PC-9 (cell line): ENCODE results near the gene CCDC85C. TPM values are rescaled to one million over a fixed set of nuclear protein-coding genes. Genes with fewer than 3 reads are reported as not detected.

Experiments used
- BruUV-seq: library from RNA; stranded (reverse); fragments of 400-500 nt; replicated peaks from 2 replicates; lab custom pipeline; 2021; lab: Mats Ljungman, UMichigan
- CTCF ChIA-PET: fragments of 300-600 bp; sonication (Branson Sonifier 250); formaldehyde crosslinking; loops from one replicate; lab custom pipeline; 2022; ENCODE audit warnings: antibody characterized with exemption; lab: Charles Lee
- POLR2A ChIA-PET: fragments of 300-600 bp; sonication (Branson Sonifier 250); formaldehyde crosslinking; loops from one replicate; lab custom pipeline; 2022; ENCODE audit warnings: antibody characterized with exemption; ENCODE audit not compliant: unreplicated experiment; lab: Charles Lee
- DNase-seq, 2 experiments: peaks; one replicate each; pipeline versions ENCODE4 v3.0.0 to v3.0.0-alpha.2; 2015 to 2022; ENCODE audit warnings: mixed read lengths in 1 of 2
- H2AFZ ChIP-seq: fragments of 200-600 bp; sonication (generic); 2 replicates; pipeline ENCODE4 v1.8.1; 2017; ENCODE audit warnings: antibody characterized with exemption
- H3F3A ChIP-seq: fragments of 200-600 bp; sonication (generic); 2 replicates; pipeline ENCODE4 v1.8.1; 2017; ENCODE audit warnings: antibody characterized with exemption, mild to moderate bottlenecking, low read depth; ENCODE audit not compliant: insufficient read depth
- H3K27ac ChIP-seq: fragments of 200-600 bp; sonication (generic); 2 replicates; pipeline ENCODE4 v1.6.1; 2016; ENCODE audit warnings: mixed run types
- H3K27me3 ChIP-seq: fragments of 200-600 bp; sonication (generic); 2 replicates; pipeline ENCODE4 v1.6.1; 2016; ENCODE audit warnings: low read depth, mixed run types; ENCODE audit not compliant: insufficient read depth
- H3K36me3 ChIP-seq: fragments of 200-600 bp; sonication (generic); 2 replicates; pipeline ENCODE4 v1.6.1; 2016; ENCODE audit warnings: low read depth, mixed run types
- H3K4me1 ChIP-seq: fragments of 200-600 bp; sonication (generic); replicated peaks from 2 replicates; pipeline ENCODE4 v1.6.1; 2016; ENCODE audit warnings: mixed run types; ENCODE audit not compliant: insufficient read depth
- H3K4me2 ChIP-seq: fragments of 200-600 bp; sonication (generic); 2 replicates; pipeline ENCODE4 v1.6.1; 2017; ENCODE audit warnings: mixed run types
- H3K4me3 ChIP-seq: fragments of 200-600 bp; sonication (generic); 2 replicates; pipeline ENCODE4 v1.6.1; 2016; ENCODE audit warnings: mixed run types
- H3K79me2 ChIP-seq: fragments of 200-600 bp; sonication (generic); 2 replicates; pipeline ENCODE4 v1.6.1; 2017; ENCODE audit warnings: low read depth, mixed run types
- H3K9me2 ChIP-seq: fragments of 200-600 bp; sonication (generic); 2 replicates; pipeline ENCODE4 v1.8.1; 2017; ENCODE audit warnings: mild to moderate bottlenecking; ENCODE audit not compliant: insufficient read depth
- H3K9me3 ChIP-seq: fragments of 200-600 bp; sonication (generic); 2 replicates; pipeline ENCODE4 v1.8.1; 2016; ENCODE audit warnings: low read depth; ENCODE audit not compliant: insufficient read depth
- H4K20me1 ChIP-seq: fragments of 200-600 bp; sonication (generic); 2 replicates; pipeline ENCODE4 v1.8.1; 2017; ENCODE audit not compliant: insufficient read depth
- CTCF ChIP-seq: fragments of 200-600 bp; sonication (generic); conservative IDR thresholded peaks from 2 replicates; pipeline ENCODE4 v1.6.1; 2017; ENCODE audit warnings: mixed run types, antibody characterized with exemption, mild to moderate bottlenecking, moderate library complexity
- EZH2 ChIP-seq: fragments of 200-600 bp; sonication (generic); IDR thresholded peaks from 2 replicates; pipeline ENCODE4 v1.8.0; 2017; ENCODE audit warnings: antibody characterized with exemption, low read depth
- intact Hi-C: fragments of 100-400 bp; cut with micrococcal nuclease; formaldehyde crosslinking; loops from one replicate; pipeline ENCODE4 v1.10.0; 2022; ENCODE audit not compliant: unreplicated experiment
- total RNA-seq: library from RNA; stranded (reverse); gene quantifications from 2 replicates; pipeline ENCODE4 v1.2.3, GENCODE V29; 2021

Gene CCDC85C
- total RNA-seq, 1 experiment from 2014 or later = 21.2 TPM

- DNase-seq = no peak
- H3K27ac ChIP-seq = no peak overlapping the region
These were observed 8.8 kb upstream of the CCDC85C start for GRCh38 chr14:99612738-99613330.

GRCh38 chr14:99612071-99612737, 8.2 kb upstream of the CCDC85C start:
- Histone ChIP-seq H3K9me2 (no peaks in the 10 kb centered on the region), H3K36me3 (no peaks in the 10 kb centered on the region), H3K27me3 (no peaks in the 10 kb centered on the region), H3K79me2 (no peaks in the 10 kb centered on the region), H3K4me1 (no peaks in the 10 kb centered on the region), H3K9me3 (no peaks in the 10 kb centered on the region), H3K4me3 (no peak overlapping the region), H3K27ac (no peak overlapping the region), H4K20me1 (no peaks in the 10 kb centered on the region), H2AFZ (no peak overlapping the region), H3K4me2 (no peak overlapping the region), H3F3A (no peaks in the 10 kb centered on the region)
- DNase-seq = no peak
- no TSS peak for BruUV-seq
- TF ChIP-seq EZH2 = no peak
- TF ChIP-seq CTCF = no peak
- intact Hi-C loops = no loop called here
- CTCF ChIA-PET = no interaction called here
- POLR2A ChIA-PET = interaction anchor here (0.7 to 0.9 kb wide), 2 partner anchors 42 to 67 kb away, joined by 4 to 12 read pairs; no protein-coding TSS in a partner anchor

More at GRCh38 chr14:99612738-99613330, 8.8 kb upstream of the CCDC85C start:
- no peaks in the 10 kb centered on the region for H3K4me1 ChIP-seq
- no peak for TF ChIP-seq EZH2
- TF ChIP-seq CTCF = no peak
- H4K20me1 ChIP-seq = no peaks in the 10 kb centered on the region
- CTCF ChIA-PET = no interaction called here
- no peaks in the 10 kb centered on the region for H3K9me2 ChIP-seq
- H3K4me3 ChIP-seq = no peak overlapping the region
- no peak overlapping the region for H2AFZ ChIP-seq
- no peaks in the 10 kb centered on the region for H3F3A ChIP-seq
- H3K79me2 ChIP-seq = no peaks in the 10 kb centered on the region
- BruUV-seq = no TSS peak
- no peaks in the 10 kb centered on the region for H3K27me3 ChIP-seq
- H3K36me3 ChIP-seq = no peaks in the 10 kb centered on the region
- POLR2A ChIA-PET = interaction anchor here (0.7 kb wide), 1 partner anchor 43 kb away, joined by 12 read pairs; no protein-coding TSS in a partner anchor
- intact Hi-C loops = no loop called here
- H3K9me3 ChIP-seq = no peaks in the 10 kb centered on the region
- H3K4me2 ChIP-seq = no peak overlapping the region

- H3K4me3 ChIP-seq = no peak overlapping the region
- H3K9me3 ChIP-seq = no peaks in the 10 kb centered on the region
- TF ChIP-seq EZH2 (no peak), CTCF (no peak)
- intact Hi-C loops = no loop called here
- H3K4me1 ChIP-seq = no peaks in the 10 kb centered on the region
- H3K79me2 ChIP-seq = no peaks in the 10 kb centered on the region
- no peaks in the 10 kb centered on the region for H3K9me2 ChIP-seq
- no TSS peak for BruUV-seq
- DNase-seq = no peak
- H3K4me2 ChIP-seq = no peak overlapping the region
- H3F3A ChIP-seq = no peaks in the 10 kb centered on the region
- no peak overlapping the region for H2AFZ ChIP-seq
- ChIA-PET CTCF (no interaction called here), POLR2A (interaction anchor here (0.9 kb wide), 1 partner anchor 67 kb away, joined by 4 read pairs; no protein-coding TSS in a partner anchor)
- no peaks in the 10 kb centered on the region for H3K27me3 ChIP-seq
- H3K27ac ChIP-seq = no peak overlapping the region
- no peaks in the 10 kb centered on the region for H4K20me1 ChIP-seq
- no peaks in the 10 kb centered on the region for H3K36me3 ChIP-seq
These were observed 7.6 kb upstream of the CCDC85C start for GRCh38 chr14:99611646-99612045.
